ENCODE results near the gene MRPL20. TPM values are rescaled to one million over a fixed set of nuclear protein-coding genes. Genes with fewer than 3 reads are reported as not detected.
A peak's percentile ranks its signal among the peaks of the same experiment; 100 is the strongest.
"Not testable (repeated sequence)": the region's sequence is repeated elsewhere in the genome, so short reads cannot be mapped to it uniquely, and the experiment has no call there.

The MRPL20 gene
- total RNA-seq, 2 experiments from 2014 or later, result 181 to 182 TPM

- Mint-ChIP-seq H3K9me3 (no peaks in the 10 kb centered on the region), H3K4me1 (peaks cover 36% of the 10 kb centered on the region), H3K36me3 (peaks cover 48% of the 10 kb centered on the region), H3K4me3 (peak overlapping the region; percentile 91), H3K27ac (peak overlapping the region; percentile 87), H3K27me3 (no peaks in the 10 kb centered on the region)
- DNase-seq, result peak; percentile 42
Measured at GRCh38 chr1:1407636-1408318, 684 bp upstream of the MRPL20 start.

- H3K36me3 Mint-ChIP-seq, result peaks cover 56% of the 10 kb centered on the region
- H3K27me3 Mint-ChIP-seq, result no peaks in the 10 kb centered on the region
- H3K27ac Mint-ChIP-seq, result peak overlapping the region; percentile 92
- H3K4me3 Mint-ChIP-seq, result peak overlapping the region; percentile 95
- H3K4me1 Mint-ChIP-seq, result peaks cover 42% of the 10 kb centered on the region
- peak; percentile 38 for DNase-seq
- no peaks in the 10 kb centered on the region for H3K9me3 Mint-ChIP-seq
Measured at GRCh38 chr1:1406101-1406820, 832 bp downstream of the MRPL20 start.

- Mint-ChIP-seq H3K9me3 (no peaks in the 10 kb centered on the region), H3K36me3 (peaks cover 65% of the 10 kb centered on the region), H3K27ac (peak overlapping the region; percentile 18), H3K27me3 (no peaks in the 10 kb centered on the region), H3K4me1 (peaks cover 41% of the 10 kb centered on the region), H3K4me3 (no peak overlapping the region)
- DNase-seq, result no peak
Measured at GRCh38 chr1:1403653-1404052, 3.4 kb downstream of the MRPL20 start.

- Mint-ChIP-seq H3K4me1 (peaks cover 40% of the 10 kb centered on the region), H3K36me3 (peaks cover 65% of the 10 kb centered on the region), H3K27ac (peak overlapping the region; percentile 52)
- H3K27me3 Mint-ChIP-seq, H3K4me3 Mint-ChIP-seq, DNase-seq, H3K9me3 Mint-ChIP-seq: not testable (repeated sequence)
Measured at GRCh38 chr1:1402901-1403392, 4.1 kb downstream of the MRPL20 start.

- no peaks in the 10 kb centered on the region for H3K9me3 Mint-ChIP-seq
- peaks cover 68% of the 10 kb centered on the region for H3K36me3 Mint-ChIP-seq
- peaks cover 47% of the 10 kb centered on the region for H3K4me1 Mint-ChIP-seq
- no peaks in the 10 kb centered on the region for H3K27me3 Mint-ChIP-seq
- no peak overlapping the region for H3K4me3 Mint-ChIP-seq
- DNase-seq, result peak; percentile 46
- peak overlapping the region; percentile 52 for H3K27ac Mint-ChIP-seq
Measured at GRCh38 chr1:1402072-1402900, 4.8 kb downstream of the MRPL20 start.

GRCh38 chr1:1401457-1402010 lies 5.6 kb downstream of the MRPL20 start:
- peak overlapping the region; percentile 90 for H3K27ac Mint-ChIP-seq

GRCh38 chr1:1400576-1401456 lies 6.3 kb downstream of the MRPL20 start:
- no peaks in the 10 kb centered on the region for H3K9me3 Mint-ChIP-seq
- peaks cover 44% of the 10 kb centered on the region for H3K4me1 Mint-ChIP-seq

More at GRCh38 chr1:1401457-1402010, 5.6 kb downstream of the MRPL20 start:
- Mint-ChIP-seq H3K4me3 (peak overlapping the region; percentile 94), H3K27me3 (no peaks in the 10 kb centered on the region), H3K9me3 (no peaks in the 10 kb centered on the region), H3K4me1 (peaks cover 46% of the 10 kb centered on the region), H3K36me3 (peaks cover 64% of the 10 kb centered on the region)
- DNase-seq, result no peak

GRCh38 chr1:1399872-1400575 lies 7.1 kb downstream of the MRPL20 start:
- no peak for DNase-seq
- peaks cover 56% of the 10 kb centered on the region for H3K36me3 Mint-ChIP-seq
- H3K4me3 Mint-ChIP-seq, result peak overlapping the region; percentile 94
- no peaks in the 10 kb centered on the region for H3K9me3 Mint-ChIP-seq
- peak overlapping the region; percentile 90 for H3K27ac Mint-ChIP-seq
- H3K27me3 Mint-ChIP-seq, result no peaks in the 10 kb centered on the region
- peaks cover 42% of the 10 kb centered on the region for H3K4me1 Mint-ChIP-seq

More at GRCh38 chr1:1400576-1401456, 6.3 kb downstream of the MRPL20 start:
- Mint-ChIP-seq H3K36me3 (peaks cover 57% of the 10 kb centered on the region), H3K4me3 (peak overlapping the region; percentile 94), H3K27me3 (no peaks in the 10 kb centered on the region), H3K27ac (peak overlapping the region; percentile 90)
- no peak for DNase-seq

- Mint-ChIP-seq H3K4me3 (peak within 1 kb of the TSS; percentile 94), H3K4me1 (peaks cover 42% of the 10 kb centered on the region), H3K27me3 (no peaks in the 10 kb centered on the region), H3K27ac (peak within 1 kb of the TSS; percentile 90), H3K9me3 (no peaks in the 10 kb centered on the region), H3K36me3 (peaks cover 56% of the 10 kb centered on the region)
- DNase-seq, result peak; percentile 100
Measured at GRCh38 chr1:1399187-1399871, 7.8 kb downstream of the MRPL20 start, which contains the start of gene CCNL2. CCNL2 (minus strand) TSS chr1:1399335; CDS start chr1:1399306, 29 bp downstream.

GRCh38 chr1:1398677-1399186 lies 8.4 kb downstream of the MRPL20 start:
- H3K36me3 Mint-ChIP-seq, result peaks cover 54% of the 10 kb centered on the region
- no peaks in the 10 kb centered on the region for H3K27me3 Mint-ChIP-seq
- DNase-seq, result no peak
- H3K27ac Mint-ChIP-seq, result peak overlapping the region; percentile 85
- H3K9me3 Mint-ChIP-seq, result no peaks in the 10 kb centered on the region
- peaks cover 40% of the 10 kb centered on the region for H3K4me1 Mint-ChIP-seq
- peak overlapping the region; percentile 90 for H3K4me3 Mint-ChIP-seq

GRCh38 chr1:1397839-1398523 lies 9.1 kb downstream of the MRPL20 start:
- no peak for DNase-seq
- H3K4me3 Mint-ChIP-seq, result peak overlapping the region; percentile 90
- H3K27me3 Mint-ChIP-seq, result no peaks in the 10 kb centered on the region
- peaks cover 55% of the 10 kb centered on the region for H3K36me3 Mint-ChIP-seq
- no peaks in the 10 kb centered on the region for H3K9me3 Mint-ChIP-seq
- H3K4me1 Mint-ChIP-seq, result peaks cover 35% of the 10 kb centered on the region
- peak overlapping the region; percentile 85 for H3K27ac Mint-ChIP-seq

- H3K27me3 Mint-ChIP-seq, result no peaks in the 10 kb centered on the region
- no peaks in the 10 kb centered on the region for H3K9me3 Mint-ChIP-seq
- DNase-seq, result no peak
- peaks cover 51% of the 10 kb centered on the region for H3K36me3 Mint-ChIP-seq
- no peak overlapping the region for H3K4me3 Mint-ChIP-seq
- peak overlapping the region; percentile 32 for H3K27ac Mint-ChIP-seq
- peaks cover 19% of the 10 kb centered on the region for H3K4me1 Mint-ChIP-seq
Measured at GRCh38 chr1:1395166-1395565, 11.9 kb downstream of the MRPL20 start.
